DOHH2 (cell line): ENCODE data around the gene WSCD2.

ENCODE experiments used
- H3F3A ChIP-seq: fragments of 200-600 bp; sonication (generic), shearing (Covaris generic); 2 replicates; pipeline ENCODE4 v1.6.0; 2016; ENCODE audit warnings: antibody characterized with exemption, mild to moderate bottlenecking; ENCODE audit not compliant: control insufficient read depth, insufficient read depth
- H3K27ac ChIP-seq: fragments of 200-600 bp; sonication (generic); 2 replicates; pipeline ENCODE4 v1.5.1; 2014; ENCODE audit warnings: low read depth, mild to moderate bottlenecking, low read length, moderate library complexity
- H3K27me3 ChIP-seq: fragments of 200-600 bp; sonication (generic); 2 replicates; pipeline ENCODE4 v1.6.1; 2014; ENCODE audit warnings: mild to moderate bottlenecking, low read length, mixed read lengths; ENCODE audit not compliant: control insufficient read depth
- H3K36me3 ChIP-seq: fragments of 200-600 bp; sonication (generic); 2 replicates; pipeline ENCODE4 v1.6.1; 2014; ENCODE audit warnings: mild to moderate bottlenecking, low read length, moderate library complexity, mixed read lengths; ENCODE audit not compliant: control insufficient read depth
- H3K4me1 ChIP-seq: fragments of 200-600 bp; sonication (generic); 2 replicates; pipeline ENCODE4 v1.6.1; 2014; ENCODE audit warnings: mild to moderate bottlenecking, low read length, mixed read lengths; ENCODE audit not compliant: control insufficient read depth
- H3K4me2 ChIP-seq: fragments of 200-600 bp; sonication (generic); 2 replicates; pipeline ENCODE4 v1.6.0; 2014; ENCODE audit warnings: mild to moderate bottlenecking, low read length, moderate library complexity
- H3K4me3 ChIP-seq: fragments of 200-600 bp; sonication (generic); 2 replicates; pipeline ENCODE4 v1.5.1; 2014; ENCODE audit warnings: mild to moderate bottlenecking, low read length, mixed read lengths
- H3K79me2 ChIP-seq: fragments of 200-600 bp; sonication (generic); 2 replicates; pipeline ENCODE4 v1.6.1; 2014; ENCODE audit warnings: mild to moderate bottlenecking, low read length, mixed read lengths; ENCODE audit not compliant: control insufficient read depth
- H3K9me2 ChIP-seq: fragments of 200-600 bp; sonication (generic); replicated peaks from 2 replicates; pipeline ENCODE4 v1.6.1; 2014; ENCODE audit warnings: mild to moderate bottlenecking, low read length, mixed read lengths; ENCODE audit not compliant: control insufficient read depth
- H3K9me3 ChIP-seq: fragments of 200-600 bp; sonication (generic); 2 replicates; pipeline ENCODE4 v1.6.1; 2014; ENCODE audit warnings: antibody characterized with exemption, low read length, mixed read lengths; ENCODE audit not compliant: control insufficient read depth, insufficient read depth
- H4K20me1 ChIP-seq: fragments of 200-600 bp; sonication (generic); 2 replicates; pipeline ENCODE4 v1.6.0; 2014; ENCODE audit warnings: low read depth, mild to moderate bottlenecking, antibody characterized with exemption, low read length, moderate library complexity; ENCODE audit not compliant: control insufficient read depth, insufficient read depth
- EZH2phosphoT487 ChIP-seq: fragments of 200-600 bp; sonication (generic); IDR thresholded peaks from 2 replicates; pipeline ENCODE4 v1.6.1; 2017; ENCODE audit warnings: borderline replicate concordance, mild to moderate bottlenecking, antibody characterized with exemption, low read length, moderate library complexity, mixed read lengths
- TF ChIP-seq, protein P1 (sequence below): fragments of 200-600 bp; sonication (generic); IDR thresholded peaks from one replicate; pipeline ENCODE4 v1.5.1; 2014; ENCODE audit warnings: antibody characterized with exemption, mild to moderate bottlenecking, low read depth, low read length; ENCODE audit not compliant: poor library complexity, severe bottlenecking

The WSCD2 gene

DNA sequence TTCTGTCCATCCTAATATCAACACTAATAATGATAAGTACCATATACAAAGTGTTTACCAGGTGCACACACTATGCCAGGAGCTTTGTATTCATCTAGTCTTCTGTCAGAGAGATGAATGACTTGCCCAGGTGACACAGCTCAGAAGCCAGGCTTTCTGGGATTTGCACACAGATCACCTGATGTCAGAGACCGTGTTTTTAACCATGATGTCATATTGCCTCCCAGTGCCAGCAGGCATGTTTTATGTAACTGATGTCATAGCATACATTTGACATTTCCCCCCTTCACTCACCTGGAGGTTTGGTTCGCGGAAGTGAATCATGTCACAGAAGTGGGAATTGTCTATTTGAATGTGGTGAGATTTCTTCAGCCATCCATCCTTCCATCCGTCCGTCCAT lies 5.7 kb downstream of the WSCD2 start:
- H4K20me1 ChIP-seq: no peaks in the 10 kb centered on the region
- no peak overlapping the region for H3K4me3 ChIP-seq
- TF ChIP-seq EZH2phosphoT487: no peak
- TF ChIP-seq, protein P1, sequence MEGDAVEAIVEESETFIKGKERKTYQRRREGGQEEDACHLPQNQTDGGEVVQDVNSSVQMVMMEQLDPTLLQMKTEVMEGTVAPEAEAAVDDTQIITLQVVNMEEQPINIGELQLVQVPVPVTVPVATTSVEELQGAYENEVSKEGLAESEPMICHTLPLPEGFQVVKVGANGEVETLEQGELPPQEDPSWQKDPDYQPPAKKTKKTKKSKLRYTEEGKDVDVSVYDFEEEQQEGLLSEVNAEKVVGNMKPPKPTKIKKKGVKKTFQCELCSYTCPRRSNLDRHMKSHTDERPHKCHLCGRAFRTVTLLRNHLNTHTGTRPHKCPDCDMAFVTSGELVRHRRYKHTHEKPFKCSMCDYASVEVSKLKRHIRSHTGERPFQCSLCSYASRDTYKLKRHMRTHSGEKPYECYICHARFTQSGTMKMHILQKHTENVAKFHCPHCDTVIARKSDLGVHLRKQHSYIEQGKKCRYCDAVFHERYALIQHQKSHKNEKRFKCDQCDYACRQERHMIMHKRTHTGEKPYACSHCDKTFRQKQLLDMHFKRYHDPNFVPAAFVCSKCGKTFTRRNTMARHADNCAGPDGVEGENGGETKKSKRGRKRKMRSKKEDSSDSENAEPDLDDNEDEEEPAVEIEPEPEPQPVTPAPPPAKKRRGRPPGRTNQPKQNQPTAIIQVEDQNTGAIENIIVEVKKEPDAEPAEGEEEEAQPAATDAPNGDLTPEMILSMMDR: no peak
- H3K4me1 ChIP-seq: no peaks in the 10 kb centered on the region
- H3K4me2 ChIP-seq: no peak overlapping the region
- H3K79me2 ChIP-seq: no peaks in the 10 kb centered on the region
- no peaks in the 10 kb centered on the region for H3F3A ChIP-seq
- H3K27me3 ChIP-seq: no peaks in the 10 kb centered on the region
- no peaks in the 10 kb centered on the region for H3K9me2 ChIP-seq
- no peak overlapping the region for H3K27ac ChIP-seq
- H3K36me3 ChIP-seq: no peaks in the 10 kb centered on the region
- no peaks in the 10 kb centered on the region for H3K9me3 ChIP-seq

GRCh38 chr12:108135627-108136026 lies 6.5 kb downstream of the WSCD2 start:
- no peaks in the 10 kb centered on the region for H3K9me2 ChIP-seq
- H3F3A ChIP-seq: no peaks in the 10 kb centered on the region
- no peak overlapping the region for H3K4me3 ChIP-seq
- H3K4me2 ChIP-seq: no peak overlapping the region
- no peaks in the 10 kb centered on the region for H3K27me3 ChIP-seq
- H3K9me3 ChIP-seq: no peaks in the 10 kb centered on the region
- TF ChIP-seq EZH2phosphoT487: no peak
- TF ChIP-seq, protein P1: no peak
- H4K20me1 ChIP-seq: no peaks in the 10 kb centered on the region
- H3K27ac ChIP-seq: no peak overlapping the region
- no peaks in the 10 kb centered on the region for H3K79me2 ChIP-seq
- no peaks in the 10 kb centered on the region for H3K36me3 ChIP-seq
- no peaks in the 10 kb centered on the region for H3K4me1 ChIP-seq

DNA sequence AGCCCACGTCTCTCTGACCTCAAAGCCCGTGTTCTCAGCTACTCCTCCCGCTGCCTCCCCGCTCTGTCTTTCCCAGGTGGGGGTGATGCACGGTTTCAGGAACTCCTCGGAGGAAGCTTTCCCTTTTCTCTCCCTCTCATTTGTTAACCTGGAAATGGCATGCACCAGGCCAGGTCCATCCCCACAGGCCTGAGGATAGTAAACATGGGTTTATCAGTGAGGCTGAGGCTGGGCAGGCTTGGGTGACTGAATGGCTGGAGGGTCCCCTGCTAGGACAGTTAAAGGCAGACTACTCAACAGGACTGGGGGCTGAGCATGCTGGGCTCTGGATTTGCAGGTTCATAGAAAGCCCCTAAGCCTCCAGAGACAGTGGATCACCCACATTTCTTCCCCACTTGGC lies 7.6 kb downstream of the WSCD2 start:
- Histone ChIP-seq H4K20me1 (no peaks in the 10 kb centered on the region), H3K4me1 (no peaks in the 10 kb centered on the region), H3F3A (no peaks in the 10 kb centered on the region), H3K4me2 (no peak overlapping the region), H3K36me3 (no peaks in the 10 kb centered on the region), H3K27ac (no peak overlapping the region), H3K9me2 (no peaks in the 10 kb centered on the region), H3K9me3 (no peaks in the 10 kb centered on the region), H3K79me2 (no peaks in the 10 kb centered on the region), H3K4me3 (no peak overlapping the region), H3K27me3 (no peaks in the 10 kb centered on the region)
- no peak for TF ChIP-seq EZH2phosphoT487
- TF ChIP-seq, protein P1: no peak

GRCh38 chr12:108139454-108139853 lies 10.4 kb downstream of the WSCD2 start:
- Histone ChIP-seq H4K20me1 (no peaks in the 10 kb centered on the region), H3K4me2 (no peak overlapping the region), H3K4me3 (no peak overlapping the region), H3K79me2 (no peaks in the 10 kb centered on the region), H3K27me3 (no peaks in the 10 kb centered on the region), H3F3A (no peaks in the 10 kb centered on the region), H3K9me3 (no peaks in the 10 kb centered on the region), H3K9me2 (no peaks in the 10 kb centered on the region), H3K27ac (no peak overlapping the region), H3K4me1 (no peaks in the 10 kb centered on the region), H3K36me3 (no peaks in the 10 kb centered on the region)
- TF ChIP-seq EZH2phosphoT487: no peak
- TF ChIP-seq, protein P1: no peak
